RWPE2 (cell line): Measurements from ENCODE around the gene HIC2.
"Not testable (repeated sequence)": the region's sequence is repeated elsewhere in the genome, so short reads cannot be mapped to it uniquely, and the experiment has no call there.

Experiments
- ATAC-seq: fragments of 200-7000 bp; cut with Tn5 transposase; 3 replicates; pipeline ENCODE4 v1.9.1; 2021; ENCODE audit warnings: low read depth
- DNase-seq: peaks from one replicate; pipeline ENCODE4 v3.0.0-alpha.2; 2020; ENCODE audit warnings: low spot score
- H3K27ac ChIP-seq: fragments of 450-650 bp; 2 replicates; pipeline ENCODE4 v1.5.1; 2017; ENCODE audit warnings: mild to moderate bottlenecking; ENCODE audit not compliant: poor library complexity, severe bottlenecking
- H3K27me3 ChIP-seq: fragments of 250-450 bp; sonication (Bioruptor Pico); 2 replicates; pipeline ENCODE4 v1.5.1; 2021; ENCODE audit warnings: mild to moderate bottlenecking, moderate library complexity; ENCODE audit not compliant: insufficient read depth, poor library complexity, severe bottlenecking
- H3K36me3 ChIP-seq: fragments of 250-450 bp; sonication (Bioruptor Pico); 2 replicates; pipeline ENCODE4 v1.5.1; 2020; ENCODE audit warnings: low read depth, mild to moderate bottlenecking, moderate library complexity
- H3K4me1 ChIP-seq: fragments of 250-450 bp; sonication (Bioruptor Pico); 2 replicates; pipeline ENCODE4 v1.5.1; 2021; ENCODE audit warnings: mild to moderate bottlenecking, moderate library complexity; ENCODE audit not compliant: insufficient read depth, poor library complexity, severe bottlenecking
- H3K4me3 ChIP-seq: fragments of 250-450 bp; sonication (Bioruptor Pico); 2 replicates; pipeline ENCODE4 v1.5.1; 2021; ENCODE audit warnings: mild to moderate bottlenecking, moderate library complexity; ENCODE audit not compliant: severe bottlenecking
- H3K9me3 ChIP-seq: fragments of 250-450 bp; sonication (Bioruptor Pico); 2 replicates; pipeline ENCODE4 v1.5.1; 2021; ENCODE audit warnings: mild to moderate bottlenecking, moderate library complexity; ENCODE audit not compliant: severe bottlenecking
- TF ChIP-seq, protein P1 (sequence below): fragments of 450-650 bp; IDR thresholded peaks from one replicate; pipeline ENCODE4 v1.5.1; 2017; ENCODE audit warnings: mild to moderate bottlenecking, moderate library complexity; ENCODE audit not compliant: poor library complexity, severe bottlenecking

Gene HIC2

GRCh38 chr22:21440018-21440636, 23.0 kb downstream of the HIC2 start:
- ATAC-seq, result peak; percentile 24
- not testable (repeated sequence) for H3K27me3 ChIP-seq, DNase-seq, H3K27ac ChIP-seq, H3K9me3 ChIP-seq, H3K36me3 ChIP-seq, H3K4me1 ChIP-seq, H3K4me3 ChIP-seq

- not testable (repeated sequence) for H3K4me3 ChIP-seq, H3K4me1 ChIP-seq, H3K27ac ChIP-seq, H3K9me3 ChIP-seq, H3K36me3 ChIP-seq, H3K27me3 ChIP-seq, DNase-seq
- ATAC-seq, result peak; percentile 77
These were observed 23.5 kb downstream of the HIC2 start for GRCh38 chr22:21440676-21441075.

DNA sequence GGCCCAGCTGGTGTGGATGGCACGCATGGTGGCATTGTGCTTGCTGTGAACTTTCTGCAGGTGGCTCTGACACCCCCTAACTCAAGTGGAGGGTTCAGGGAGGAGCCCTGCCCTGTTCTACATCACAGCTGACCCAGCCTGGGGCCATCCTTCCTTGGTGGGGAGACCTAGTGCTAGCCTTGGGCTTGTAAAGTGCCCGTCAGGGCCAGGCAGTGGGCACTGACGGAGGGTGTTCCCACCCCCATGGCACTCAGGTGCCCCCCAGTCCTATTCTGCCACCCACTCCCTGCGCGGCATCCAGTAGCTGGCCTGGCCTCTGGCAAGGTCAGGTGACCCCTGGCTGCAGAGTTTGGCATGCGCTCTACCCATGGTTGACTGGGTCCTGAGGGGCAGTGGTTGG, 24.0 kb downstream of the HIC2 start:
- not testable (repeated sequence) for H3K4me3 ChIP-seq, H3K4me1 ChIP-seq, H3K9me3 ChIP-seq, H3K36me3 ChIP-seq, ATAC-seq, H3K27ac ChIP-seq, H3K27me3 ChIP-seq
- peak; percentile 16 for DNase-seq

DNA sequence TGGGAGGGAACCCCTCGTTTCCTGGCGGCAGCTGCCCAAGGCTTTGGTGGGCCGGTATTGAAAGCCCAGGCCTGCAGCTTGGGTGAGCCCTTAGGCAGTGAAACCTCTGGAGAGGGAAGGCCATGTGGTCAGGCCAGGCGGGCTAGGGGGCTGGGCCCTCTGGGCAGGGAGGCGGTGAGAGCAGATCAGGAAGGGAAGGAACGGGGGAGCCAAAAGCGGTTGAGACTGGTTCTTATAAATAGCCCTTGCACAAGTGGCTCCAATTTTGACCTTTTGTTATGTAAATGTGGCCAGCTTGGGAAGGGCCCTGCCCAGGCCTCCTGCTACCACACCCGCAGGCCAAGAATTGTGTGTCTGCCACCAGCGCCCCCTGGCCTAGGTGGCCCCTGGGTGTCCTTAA, 25.0 kb downstream of the HIC2 start:
- not testable (repeated sequence) for H3K27me3 ChIP-seq, H3K27ac ChIP-seq, H3K9me3 ChIP-seq, H3K4me3 ChIP-seq, H3K4me1 ChIP-seq, ATAC-seq, DNase-seq, H3K36me3 ChIP-seq

DNA sequence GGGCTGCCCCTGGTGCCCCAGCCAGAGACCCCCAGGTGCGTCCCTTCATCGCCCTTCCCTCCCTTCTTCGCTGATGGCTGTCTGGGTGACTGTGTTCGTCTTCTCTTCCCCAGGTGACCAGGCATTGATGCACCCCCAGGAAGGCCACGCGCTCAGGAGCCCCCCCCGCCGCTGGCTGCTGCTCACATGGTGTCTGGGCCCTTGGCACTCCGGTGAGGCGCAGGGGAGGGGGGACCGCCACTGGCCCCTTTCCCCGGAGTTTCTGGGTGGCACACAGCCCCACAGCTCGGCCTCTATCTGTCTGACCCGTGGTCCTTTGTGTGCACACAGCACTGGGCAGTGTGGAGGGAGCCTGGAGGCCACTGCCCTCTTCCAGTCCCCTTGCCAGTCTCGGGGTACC, 25.5 kb downstream of the HIC2 start:
- H3K27me3 ChIP-seq, ATAC-seq, H3K9me3 ChIP-seq, H3K27ac ChIP-seq, H3K4me3 ChIP-seq, H3K36me3 ChIP-seq, H3K4me1 ChIP-seq: not testable (repeated sequence)
- peak; percentile 60 for DNase-seq

GRCh38 chr22:21443057-21443734, 26.0 kb downstream of the HIC2 start:
- Histone ChIP-seq H3K4me1 (no peaks in the 10 kb centered on the region), H3K27me3 (no peaks in the 10 kb centered on the region), H3K36me3 (no peaks in the 10 kb centered on the region), H3K27ac (no peak overlapping the region), H3K9me3 (no peaks in the 10 kb centered on the region), H3K4me3 (no peak overlapping the region)
- TF ChIP-seq, protein P1, sequence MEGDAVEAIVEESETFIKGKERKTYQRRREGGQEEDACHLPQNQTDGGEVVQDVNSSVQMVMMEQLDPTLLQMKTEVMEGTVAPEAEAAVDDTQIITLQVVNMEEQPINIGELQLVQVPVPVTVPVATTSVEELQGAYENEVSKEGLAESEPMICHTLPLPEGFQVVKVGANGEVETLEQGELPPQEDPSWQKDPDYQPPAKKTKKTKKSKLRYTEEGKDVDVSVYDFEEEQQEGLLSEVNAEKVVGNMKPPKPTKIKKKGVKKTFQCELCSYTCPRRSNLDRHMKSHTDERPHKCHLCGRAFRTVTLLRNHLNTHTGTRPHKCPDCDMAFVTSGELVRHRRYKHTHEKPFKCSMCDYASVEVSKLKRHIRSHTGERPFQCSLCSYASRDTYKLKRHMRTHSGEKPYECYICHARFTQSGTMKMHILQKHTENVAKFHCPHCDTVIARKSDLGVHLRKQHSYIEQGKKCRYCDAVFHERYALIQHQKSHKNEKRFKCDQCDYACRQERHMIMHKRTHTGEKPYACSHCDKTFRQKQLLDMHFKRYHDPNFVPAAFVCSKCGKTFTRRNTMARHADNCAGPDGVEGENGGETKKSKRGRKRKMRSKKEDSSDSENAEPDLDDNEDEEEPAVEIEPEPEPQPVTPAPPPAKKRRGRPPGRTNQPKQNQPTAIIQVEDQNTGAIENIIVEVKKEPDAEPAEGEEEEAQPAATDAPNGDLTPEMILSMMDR, result no peak
- peak; percentile 53 for DNase-seq
- ATAC-seq, result no peak

DNA sequence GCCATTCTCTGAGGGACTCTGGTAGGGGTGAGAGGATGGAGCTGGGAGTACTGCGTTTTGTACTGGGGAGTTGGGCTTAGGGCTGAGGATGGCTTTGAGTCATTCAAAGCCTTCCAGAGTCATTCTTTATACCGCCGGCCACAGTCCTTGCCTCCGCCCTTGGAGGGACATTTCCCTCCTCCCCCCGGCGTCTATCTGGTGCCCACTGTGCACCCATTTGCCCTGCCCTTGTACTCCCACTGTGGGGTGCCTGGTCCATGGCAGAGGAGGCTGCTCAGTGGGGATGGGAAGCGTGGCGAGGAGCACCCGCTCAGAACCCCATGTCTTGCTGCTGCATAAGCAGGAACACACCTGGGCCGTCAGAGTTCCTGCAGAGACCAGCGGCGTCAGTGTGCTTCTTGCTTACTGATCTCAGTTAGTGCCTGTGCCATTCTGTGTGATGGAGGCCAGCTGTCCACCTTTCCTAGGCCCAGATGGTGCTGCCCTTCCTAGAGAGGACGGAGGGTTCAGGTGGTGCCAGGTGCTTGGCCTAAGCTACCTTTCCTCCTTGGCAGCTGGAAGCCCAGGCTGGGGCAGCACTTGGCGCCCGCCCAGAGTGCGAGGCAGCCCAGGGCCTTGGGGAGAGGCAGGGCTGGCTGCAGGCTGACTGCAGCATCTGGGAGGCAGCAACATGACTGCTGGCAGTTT, 26.7 kb downstream of the HIC2 start:
- no peak for ATAC-seq
- no peak overlapping the region for H3K27ac ChIP-seq
- DNase-seq, result peak; percentile 47
- no peaks in the 10 kb centered on the region for H3K9me3 ChIP-seq
- no peaks in the 10 kb centered on the region for H3K4me1 ChIP-seq
- no peaks in the 10 kb centered on the region for H3K27me3 ChIP-seq
- no peak overlapping the region for H3K4me3 ChIP-seq
- H3K36me3 ChIP-seq, result no peaks in the 10 kb centered on the region
- TF ChIP-seq, protein P1, result no peak
